ENCODE measurements around the gene YIPF1.
"Not testable (repeated sequence)": the region's sequence is repeated elsewhere in the genome, so short reads cannot be mapped to it uniquely, and the experiment has no call there.

Gene YIPF1

DNA sequence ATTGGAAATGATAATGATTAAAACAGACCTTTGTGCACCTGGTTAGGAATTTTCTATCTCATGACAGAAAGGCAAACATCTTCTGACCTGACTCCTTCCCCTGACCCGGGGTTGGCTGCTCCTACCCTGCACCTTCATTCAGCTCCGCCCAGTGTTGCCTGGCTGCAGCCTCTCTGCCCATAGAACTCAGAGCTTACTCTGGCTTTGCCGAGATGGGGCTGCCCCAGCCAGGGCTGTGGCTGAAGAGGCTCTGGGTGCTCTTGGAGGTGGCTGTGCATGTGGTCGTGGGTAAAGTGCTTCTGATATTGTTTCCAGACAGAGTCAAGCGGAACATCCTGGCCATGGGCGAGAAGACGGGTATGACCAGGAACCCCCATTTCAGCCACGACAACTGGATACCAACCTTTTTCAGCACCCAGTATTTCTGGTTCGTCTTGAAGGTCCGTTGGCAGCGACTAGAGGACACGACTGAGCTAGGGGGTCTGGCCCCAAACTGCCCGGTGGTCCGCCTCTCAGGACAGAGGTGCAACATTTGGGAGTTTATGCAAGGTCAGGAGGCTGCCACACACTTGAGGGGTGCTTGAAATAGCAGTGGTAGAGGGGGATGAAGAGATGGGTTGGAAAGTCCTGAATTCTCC is 4.5 kb upstream of the YIPF1 start, which contains the start of gene DIO1:
Gene DIO1, plus strand, starts transcription at position 189 of the 638 bp plus-strand sequence. Its CDS starts 24 bp downstream, at position 213.
- peak; percentile 30 for DNase-seq

- no peak for DNase-seq
Measured at GRCh38 chr1:53892911-53893310, 3.3 kb upstream of the YIPF1 start.

- DNase-seq, result no peak
Measured at GRCh38 chr1:53891678-53892077, 2.1 kb upstream of the YIPF1 start.

DNA sequence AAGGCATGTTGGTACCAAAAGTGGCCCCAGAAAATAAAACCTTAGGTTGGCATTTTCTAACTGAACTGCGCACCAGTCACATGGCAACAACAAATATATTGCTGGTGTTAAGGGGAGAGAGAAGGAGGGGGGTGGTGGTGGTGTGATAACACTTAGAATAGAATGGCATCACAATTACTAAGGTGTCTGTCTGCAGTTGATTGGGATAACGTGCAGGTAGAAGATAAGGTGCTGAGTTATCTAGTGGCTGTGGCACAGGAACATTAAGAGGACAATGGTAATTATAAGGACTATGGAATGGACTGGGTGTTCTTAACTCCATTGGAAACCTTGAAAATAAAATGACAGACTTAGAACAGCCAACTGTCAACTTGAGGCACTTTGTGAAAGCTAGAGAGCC is 1.4 kb upstream of the YIPF1 start:
- no peak for DNase-seq

- peak; percentile 34 for DNase-seq
Measured at GRCh38 chr1:53890522-53890941, 935 bp upstream of the YIPF1 start.

GRCh38 chr1:53888681-53889080 is 916 bp downstream of the YIPF1 start:
- no peak for DNase-seq

GRCh38 chr1:53883600-53883999 is 6.0 kb downstream of the YIPF1 start:
- DNase-seq, result not testable (repeated sequence)

DNA sequence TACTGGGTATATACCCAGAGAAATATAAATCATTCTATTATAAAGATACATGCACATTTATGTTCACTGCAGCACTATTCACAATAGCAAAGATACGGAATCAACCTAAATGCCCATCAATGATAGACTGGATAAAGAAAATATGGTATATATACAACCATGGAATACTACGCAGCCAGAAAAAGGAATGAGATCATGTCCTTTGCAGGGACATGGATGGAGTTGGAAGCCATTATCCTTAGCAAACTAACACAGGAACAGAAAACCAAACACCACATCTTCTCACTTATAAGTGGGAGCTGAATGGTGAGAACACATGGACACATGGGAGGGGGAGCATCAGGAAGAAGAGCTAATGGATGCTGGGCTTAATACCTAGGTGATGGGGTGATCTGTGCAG is 7.7 kb downstream of the YIPF1 start:
- not testable (repeated sequence) for DNase-seq

DNA sequence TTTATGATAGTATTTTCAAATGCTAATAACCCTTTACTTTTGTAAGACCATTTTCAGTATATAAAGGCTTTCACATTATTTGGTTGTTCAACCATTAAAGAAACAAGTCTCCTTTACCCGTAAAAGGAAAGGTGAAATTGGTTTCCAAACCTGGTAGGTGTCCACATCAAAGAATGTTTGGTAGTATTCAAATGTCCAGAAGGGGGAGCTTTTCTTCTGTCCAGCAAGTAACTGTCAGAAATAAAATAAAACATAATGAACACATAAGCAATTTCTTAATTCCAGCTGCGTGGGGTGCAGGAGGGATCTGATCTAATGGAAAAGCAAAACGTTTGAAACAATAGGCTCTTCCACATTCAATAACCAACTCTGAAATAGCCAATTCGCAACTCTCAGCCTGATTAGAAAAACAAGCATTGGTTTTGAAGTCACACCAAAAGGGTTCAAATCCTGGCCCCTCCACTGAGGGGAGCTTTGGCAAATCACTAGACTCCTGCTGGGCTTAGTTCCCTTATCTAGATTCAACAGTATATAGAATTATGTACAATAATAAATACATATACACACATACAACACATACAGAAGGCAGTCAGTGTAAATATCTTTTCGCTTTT is 11.0 kb downstream of the YIPF1 start:
- peak; percentile 61 for DNase-seq

DNA sequence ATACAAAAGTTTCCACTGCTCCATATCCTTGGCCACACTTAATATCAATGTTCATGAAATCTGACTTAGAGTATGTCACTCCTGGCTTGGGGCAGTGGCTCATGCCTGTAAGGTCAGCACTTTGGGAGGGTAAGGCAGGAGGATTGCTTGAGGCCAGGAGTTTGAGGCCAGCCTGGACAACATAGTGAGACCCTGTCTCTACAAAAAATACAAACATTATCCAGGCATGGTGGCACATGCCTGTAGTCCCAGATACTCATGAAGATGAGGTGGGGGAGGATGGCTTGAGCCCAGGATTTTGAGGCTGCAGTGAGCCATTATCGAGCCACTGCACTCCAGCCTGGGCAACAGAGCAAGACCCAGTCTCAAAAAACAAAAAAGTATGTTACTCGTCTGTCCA is 14.4 kb downstream of the YIPF1 start:
- DNase-seq, result not testable (repeated sequence)

GRCh38 chr1:53871773-53872484 is 17.7 kb downstream of the YIPF1 start:
- DNase-seq, result no peak

DNA sequence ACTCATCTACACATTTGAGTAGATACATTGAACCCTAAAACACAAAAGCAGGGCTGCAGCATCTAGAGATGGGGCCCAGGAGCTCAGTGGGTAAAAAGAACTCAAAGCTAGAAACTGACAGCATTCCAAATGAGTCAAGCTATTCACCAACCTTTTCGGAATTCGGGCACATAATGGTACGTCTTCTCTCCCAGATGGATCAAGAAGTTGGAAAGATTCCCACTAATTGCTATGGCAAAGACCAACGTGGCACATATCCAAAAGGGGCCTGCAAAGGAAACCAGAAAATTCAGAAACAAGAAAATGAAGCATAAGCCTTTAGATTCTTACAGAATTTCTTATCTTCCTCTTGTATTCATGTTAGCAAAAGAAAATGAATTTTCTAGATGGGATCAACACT is 18.4 kb downstream of the YIPF1 start:
- no peak for DNase-seq

DNA sequence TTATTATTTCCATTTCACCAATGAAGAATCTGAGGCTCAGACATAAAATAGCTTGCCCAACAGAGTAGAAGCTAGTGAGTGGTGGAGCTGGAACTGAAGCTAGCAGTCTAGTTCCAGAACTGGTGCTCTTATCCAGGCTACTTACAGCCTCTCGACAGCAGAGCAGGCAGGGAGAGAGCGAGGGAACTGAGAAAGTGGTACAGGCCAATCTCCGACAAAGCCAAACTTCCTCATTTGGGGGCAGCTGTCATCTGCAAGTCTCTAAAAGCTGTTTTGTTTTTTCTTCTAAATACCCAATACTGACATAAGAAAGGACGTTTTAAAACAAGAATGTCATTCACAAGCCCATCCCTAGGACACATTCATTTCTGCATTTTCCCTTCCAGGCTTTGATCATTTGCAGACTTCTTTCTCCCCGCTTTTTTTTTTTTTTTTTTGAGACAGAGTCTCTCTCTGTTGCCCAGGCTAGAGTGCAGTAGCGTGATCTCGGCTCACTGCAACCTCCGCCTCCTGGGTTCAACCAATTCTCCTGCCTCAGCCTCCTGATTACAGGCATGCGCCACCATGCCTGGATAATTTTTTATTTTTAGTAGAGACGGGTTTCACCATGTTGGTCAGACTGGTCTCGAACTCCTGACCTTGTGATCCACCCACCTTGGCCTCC is 20.0 kb downstream of the YIPF1 start:
- no peak for DNase-seq

GRCh38 chr1:53868565-53868964 is 21.0 kb downstream of the YIPF1 start:
- no peak for DNase-seq

GRCh38 chr1:53862507-53862906 is 27.1 kb downstream of the YIPF1 start:
- DNase-seq, result no peak

DNA sequence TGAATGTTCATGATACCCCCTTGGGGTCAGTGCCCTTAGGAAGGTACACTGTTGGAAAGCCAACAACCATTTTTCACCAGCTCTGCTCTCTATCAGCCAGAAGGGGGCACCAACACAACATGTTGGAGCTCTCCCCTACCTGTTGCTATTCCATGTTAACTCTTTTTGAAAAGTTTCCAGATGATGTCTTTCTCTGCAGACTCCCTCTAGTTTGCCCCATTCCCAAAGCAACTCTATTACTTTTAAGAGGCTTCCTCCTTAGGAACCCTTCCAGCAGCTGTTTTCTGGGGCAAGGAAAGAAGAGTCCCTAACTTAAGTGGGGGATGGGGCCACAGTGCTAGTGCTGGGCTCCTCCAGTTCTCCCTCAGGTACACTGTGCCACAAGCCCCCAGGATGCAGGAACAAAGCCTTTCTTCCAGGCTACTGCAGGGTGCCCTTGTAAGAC is 28.6 kb downstream of the YIPF1 start:
- DNase-seq, result peak; percentile 63

GRCh38 chr1:53851571-53852285 is 37.9 kb downstream of the YIPF1 start:
- DNase-seq, result no peak

- no peak for DNase-seq
Measured at GRCh38 chr1:53850082-53850673, 39.4 kb downstream of the YIPF1 start.

GRCh38 chr1:53847980-53848379 is 41.6 kb downstream of the YIPF1 start:
- DNase-seq, result no peak

DNA sequence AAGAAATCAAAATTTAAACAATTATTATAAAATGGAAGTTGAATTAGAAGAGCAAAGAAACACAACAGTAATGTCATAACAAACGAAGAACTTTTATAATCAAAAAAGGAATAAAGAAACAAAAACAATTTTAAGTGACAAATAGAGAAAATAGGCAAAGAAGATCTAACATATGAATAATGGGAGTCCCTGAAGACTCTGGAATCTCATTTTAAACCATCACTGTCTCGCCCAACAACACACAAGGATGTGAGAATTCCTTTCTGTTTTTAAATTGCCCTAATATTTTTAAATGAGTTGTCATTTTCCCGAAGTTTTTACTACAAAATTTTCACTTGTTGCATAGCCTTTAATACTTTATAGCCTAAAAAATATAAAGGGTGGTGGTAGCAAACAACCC is 47.2 kb downstream of the YIPF1 start:
- DNase-seq, result no peak

GRCh38 chr1:53838654-53838974 is 51.0 kb downstream of the YIPF1 start:
- no peak for DNase-seq

DNA sequence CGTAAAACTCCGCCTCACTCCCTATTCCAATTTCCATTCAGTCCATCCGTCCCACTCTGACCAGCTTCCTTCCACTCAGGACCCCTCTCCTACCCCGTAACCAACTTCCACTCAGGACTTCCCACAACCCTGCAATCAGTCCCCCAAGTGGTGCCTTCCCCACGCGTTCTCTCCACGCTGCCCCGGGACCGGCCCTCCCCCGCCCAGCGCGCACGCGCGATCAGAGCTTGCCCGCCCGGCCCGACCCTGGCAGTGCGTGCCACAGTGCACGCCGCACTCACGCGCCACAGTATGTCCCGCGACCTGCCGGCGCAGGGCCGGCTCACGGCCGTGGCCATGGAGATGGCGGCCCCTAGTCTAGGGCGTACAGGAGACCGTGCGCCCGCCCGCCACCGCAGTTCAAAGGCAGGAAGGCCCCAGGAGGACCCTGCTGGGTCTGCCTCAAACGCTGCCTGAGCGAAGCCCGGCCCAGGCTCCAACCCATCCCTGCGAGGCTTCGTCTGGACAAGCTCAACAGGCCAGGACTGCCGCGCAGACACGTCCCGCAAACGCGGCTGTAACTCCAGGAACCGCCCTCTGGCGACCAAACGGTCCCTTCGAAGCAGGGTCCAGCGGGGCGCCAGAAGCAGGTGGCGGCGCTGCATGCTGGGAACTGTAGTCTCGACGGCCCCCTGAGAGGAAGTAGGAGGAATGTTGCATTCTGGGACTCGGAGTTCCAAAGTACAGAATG is 51.5 kb downstream of the YIPF1 start, which contains the start of gene NDC1:
Gene NDC1, minus strand, starts transcription at position 373 of the 730 bp plus-strand sequence. Its CDS starts 35 bp downstream, at position 338.
- peak; percentile 96 for DNase-seq
